ENCODE data around the gene ITGA5. TPM values are rescaled to one million over a fixed set of nuclear protein-coding genes. Genes with fewer than 3 reads are reported as not detected.
"Not testable (repeated sequence)": the region's sequence is repeated elsewhere in the genome, so short reads cannot be mapped to it uniquely, and the experiment has no call there.

The ITGA5 gene
- total and polyA plus RNA-seq, 9 donors: 32.6 to 100.0 (median 41.5) TPM

DNA sequence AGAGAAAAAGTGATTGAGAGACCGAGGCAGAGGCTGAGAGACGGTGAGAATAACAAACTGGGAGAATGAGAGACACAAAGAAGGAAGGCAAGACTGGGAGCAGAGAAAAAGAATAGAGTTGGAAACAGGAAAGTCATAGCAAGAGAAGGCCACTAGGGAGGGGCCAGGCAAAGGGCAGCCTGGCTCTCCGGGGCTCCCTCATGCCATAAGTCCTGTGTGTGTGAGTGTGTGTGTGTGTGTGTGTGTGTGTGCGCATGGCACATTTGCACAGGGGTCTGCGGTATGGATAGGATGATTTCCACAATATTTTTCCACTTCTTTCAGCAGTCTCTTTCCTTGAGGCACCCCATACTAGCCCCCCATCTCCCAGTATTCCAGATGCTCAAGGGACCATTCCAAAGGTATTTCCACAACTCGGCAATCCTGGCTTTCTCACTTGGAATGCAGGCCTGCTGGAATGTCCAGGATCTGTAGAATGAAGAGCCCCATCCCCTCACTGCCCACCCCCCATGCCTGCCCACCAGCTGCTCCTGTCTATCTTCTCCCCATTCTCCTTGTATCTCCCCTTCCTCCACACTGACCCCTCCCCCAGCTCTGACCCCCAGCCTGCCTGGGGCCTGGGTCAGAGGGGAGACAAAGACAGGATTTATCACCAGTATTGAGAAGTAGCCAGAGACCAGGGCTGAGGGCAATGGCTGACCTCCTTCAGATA lies 63.8 kb downstream of the ITGA5 start:
- H3K27me3 ChIP-seq: no peaks in the 10 kb centered on the region
- H3K4me3 ChIP-seq: no peak overlapping the region
- 68 to 77% (median 69%) methylated on average over 6 of the region's 6 CpGs for WGBS, 3 donors
- H3K36me3 ChIP-seq: no peaks in the 10 kb centered on the region
- no peak for DNase-seq
- H3K27ac ChIP-seq: peak overlapping the region; percentile 24 to 88
- no peaks in the 10 kb centered on the region for H3K9me3 ChIP-seq
- H3K4me1 ChIP-seq (ENCODE audit: insufficient read depth): peaks cover 20% of the 10 kb centered on the region
- TF ChIP-seq, protein P1, sequence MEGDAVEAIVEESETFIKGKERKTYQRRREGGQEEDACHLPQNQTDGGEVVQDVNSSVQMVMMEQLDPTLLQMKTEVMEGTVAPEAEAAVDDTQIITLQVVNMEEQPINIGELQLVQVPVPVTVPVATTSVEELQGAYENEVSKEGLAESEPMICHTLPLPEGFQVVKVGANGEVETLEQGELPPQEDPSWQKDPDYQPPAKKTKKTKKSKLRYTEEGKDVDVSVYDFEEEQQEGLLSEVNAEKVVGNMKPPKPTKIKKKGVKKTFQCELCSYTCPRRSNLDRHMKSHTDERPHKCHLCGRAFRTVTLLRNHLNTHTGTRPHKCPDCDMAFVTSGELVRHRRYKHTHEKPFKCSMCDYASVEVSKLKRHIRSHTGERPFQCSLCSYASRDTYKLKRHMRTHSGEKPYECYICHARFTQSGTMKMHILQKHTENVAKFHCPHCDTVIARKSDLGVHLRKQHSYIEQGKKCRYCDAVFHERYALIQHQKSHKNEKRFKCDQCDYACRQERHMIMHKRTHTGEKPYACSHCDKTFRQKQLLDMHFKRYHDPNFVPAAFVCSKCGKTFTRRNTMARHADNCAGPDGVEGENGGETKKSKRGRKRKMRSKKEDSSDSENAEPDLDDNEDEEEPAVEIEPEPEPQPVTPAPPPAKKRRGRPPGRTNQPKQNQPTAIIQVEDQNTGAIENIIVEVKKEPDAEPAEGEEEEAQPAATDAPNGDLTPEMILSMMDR (IDR thresholded peaks at IDR 0.05): no peak
- TF ChIP-seq EP300 (IDR thresholded peaks at IDR 0.05) (no peak), POLR2A (IDR thresholded peaks at IDR 0.05) (no peak)
- intact Hi-C loops (cut with DNase I): loop anchor here in 3 of 4 donors (5.0 to 10.0 kb wide), 3 partner anchors 70 to 360 kb away; partner anchors contain the start of genes CBX5 (in 2 of the 3) and HNRNPA1 (in 2 of the 3)

DNA sequence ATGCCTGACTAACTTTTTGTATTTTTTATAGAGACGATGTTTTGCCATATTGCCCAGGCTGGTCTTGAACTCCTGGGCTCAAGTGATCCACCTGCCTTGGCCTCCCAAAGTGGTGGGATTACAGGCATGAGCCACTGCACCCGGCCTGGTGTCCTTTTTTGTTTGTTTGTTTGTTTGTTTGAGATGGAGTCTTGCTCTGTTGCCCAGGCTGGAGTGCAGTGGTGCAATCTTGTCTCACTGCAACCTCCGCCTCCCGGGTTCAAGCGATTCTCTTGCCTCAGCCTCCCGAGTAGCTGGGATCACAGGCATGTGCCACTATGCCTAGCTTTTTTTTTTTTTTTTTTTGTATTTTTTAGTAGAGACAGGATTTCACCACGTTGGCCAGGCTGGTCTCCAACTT lies 64.8 kb downstream of the ITGA5 start:
- not testable (repeated sequence) for H3K4me3 ChIP-seq, H3K36me3 ChIP-seq, H3K27me3 ChIP-seq, DNase-seq, H3K9me3 ChIP-seq
- Histone ChIP-seq H3K4me1 (ENCODE audit: insufficient read depth) (peaks cover 20% of the 10 kb centered on the region), H3K27ac (peak overlapping the region in 1 of 2 donors; percentile 84)
- 63 to 83% (median 82%) methylated on average over 7 of the region's 7 CpGs for WGBS, 3 donors
- intact Hi-C loops (cut with DNase I): loop anchor here in 2 of 4 donors (10.0 kb wide), 2 partner anchors 69 to 359 kb away; partner anchors contain the start of genes CBX5 (in 1 of the 2) and HNRNPA1 (in 1 of the 2)

DNA sequence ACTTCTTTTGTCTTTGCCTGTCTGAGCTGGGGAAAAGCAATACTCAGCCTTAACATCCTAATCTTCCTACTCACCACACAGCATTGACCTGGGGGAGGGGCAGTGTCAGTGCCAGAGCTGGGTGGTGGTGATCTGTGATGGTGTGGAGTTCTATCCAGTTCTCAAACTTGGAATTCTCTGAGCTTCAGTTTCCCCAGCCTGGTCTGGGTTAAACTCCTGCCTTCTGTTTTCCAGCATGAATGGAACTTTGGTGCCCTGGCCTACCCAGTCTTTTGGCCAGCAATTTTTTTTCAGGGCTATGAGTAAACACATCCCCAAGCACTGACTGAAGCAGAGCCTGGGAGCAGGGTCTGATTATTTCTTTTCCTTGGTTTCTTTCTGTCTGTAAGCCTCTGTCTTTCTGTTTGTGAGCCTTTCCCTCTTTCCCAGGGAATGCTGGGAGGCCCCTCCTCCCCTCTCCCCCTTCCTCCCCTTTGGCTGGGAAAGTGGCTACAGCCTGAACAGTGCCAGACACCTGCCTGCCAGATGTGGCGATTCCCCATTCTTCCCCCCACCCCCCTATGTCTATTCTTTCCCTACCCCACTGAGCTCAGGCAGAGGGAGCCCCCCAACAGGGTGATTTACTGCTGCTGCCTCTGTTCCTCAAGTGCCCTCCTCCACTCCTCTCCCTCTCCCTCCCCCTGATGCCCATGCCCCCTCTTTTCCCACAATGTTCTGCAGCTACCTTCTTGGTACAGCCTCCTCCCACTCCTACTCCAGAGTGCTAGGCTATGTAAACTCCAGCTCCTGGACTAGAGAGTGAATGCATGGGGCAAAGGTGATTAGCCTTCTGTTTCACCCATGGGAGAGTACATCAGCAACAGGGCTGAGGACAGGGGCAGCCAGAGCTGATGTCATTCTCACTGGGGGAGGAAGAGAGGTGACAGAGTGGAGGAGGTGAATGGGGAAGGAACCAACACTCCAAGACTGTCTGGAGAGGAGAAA lies 65.9 kb downstream of the ITGA5 start:
- Histone ChIP-seq H3K27me3 (no peaks in the 10 kb centered on the region), H3K36me3 (no peaks in the 10 kb centered on the region), H3K4me1 (ENCODE audit: insufficient read depth) (peaks cover 20% of the 10 kb centered on the region), H3K4me3 (no peak overlapping the region), H3K27ac (peak overlapping the region; percentile 77 to 84), H3K9me3 (no peaks in the 10 kb centered on the region)
- WGBS, 3 donors: 4 to 13% (median 12%) methylated on average over 1 of the region's 1 CpG
- intact Hi-C loops (cut with DNase I): loop anchor here in 2 of 4 donors (10.0 kb wide), 2 partner anchors 68 to 358 kb away; partner anchors contain the start of genes CBX5 (in 1 of the 2) and HNRNPA1 (in 1 of the 2)
- TF ChIP-seq EP300 (IDR thresholded peaks at IDR 0.05) (no peak), POLR2A (IDR thresholded peaks at IDR 0.05) (no peak)
- TF ChIP-seq, protein P1 (IDR thresholded peaks at IDR 0.05): no peak
- DNase-seq: peak; percentile 53 to 66 (median 62)

DNA sequence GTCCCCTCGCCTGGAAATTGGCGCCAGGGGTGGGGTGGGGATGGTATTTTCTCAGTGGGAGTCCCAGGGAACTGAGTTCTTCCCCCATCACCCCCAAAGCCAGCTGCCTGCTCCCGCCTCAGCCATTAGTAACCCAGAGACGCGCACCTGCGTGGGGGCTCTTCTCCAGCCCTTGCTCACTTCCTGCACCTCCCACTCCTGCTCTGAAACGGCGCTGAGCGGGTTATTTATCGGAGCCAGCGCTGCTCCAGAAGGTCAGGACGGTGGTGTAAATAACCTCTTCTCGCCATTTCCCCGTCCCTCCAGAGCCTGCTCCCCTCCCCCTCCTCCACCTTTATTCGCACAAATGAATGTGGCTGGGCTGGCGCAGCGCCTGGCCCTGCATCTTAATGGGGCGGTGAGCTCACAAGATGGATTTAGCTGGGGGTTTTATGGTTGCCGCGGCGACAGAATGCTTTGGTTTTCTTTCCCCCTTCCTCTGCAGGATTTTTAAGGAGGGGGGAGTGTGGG lies 67.0 kb downstream of the ITGA5 start:
- peak; percentile 80 to 91 (median 88) for DNase-seq
- Histone ChIP-seq H3K4me3 (peak overlapping the region; percentile 13), H3K27me3 (no peaks in the 10 kb centered on the region), H3K9me3 (no peaks in the 10 kb centered on the region), H3K4me1 (ENCODE audit: insufficient read depth) (peaks cover 20% of the 10 kb centered on the region), H3K36me3 (no peaks in the 10 kb centered on the region), H3K27ac (peak overlapping the region; percentile 77 to 84)
- no peak for TF ChIP-seq EP300 (IDR thresholded peaks at IDR 0.05)
- no peak for TF ChIP-seq POLR2A (IDR thresholded peaks at IDR 0.05)
- TF ChIP-seq, protein P1 (IDR thresholded peaks at IDR 0.05): no peak
- 4 to 10% (median 8%) methylated on average over 21 of the region's 21 CpGs for WGBS, 3 donors
- intact Hi-C loops (cut with DNase I): loop anchor here in 2 of 4 donors (10.0 kb wide), 2 partner anchors 67 to 357 kb away; partner anchors contain the start of genes CBX5 (in 1 of the 2) and HNRNPA1 (in 1 of the 2)
